OCI-LY7 (cell line): ENCODE measurements around the gene TIMP3. TPM values are rescaled to one million over a fixed set of nuclear protein-coding genes. Genes with fewer than 3 reads are reported as not detected.

Source experiments
- BruUV-seq: library from RNA; stranded (reverse); fragments of 400-500 nt; replicated peaks from 2 replicates; lab custom pipeline; 2021; lab: Mats Ljungman, UMichigan
- CTCF ChIA-PET: fragments of 300-600 bp; sonication (Branson Sonifier 250); formaldehyde crosslinking; loops from one replicate; lab custom pipeline; 2022; ENCODE audit warnings: antibody characterized with exemption; ENCODE audit not compliant: unreplicated experiment; lab: Charles Lee
- POLR2A ChIA-PET: fragments of 300-600 bp; sonication (Branson Sonifier 250); formaldehyde crosslinking; loops from one replicate; lab custom pipeline; 2022; ENCODE audit warnings: antibody characterized with exemption; lab: Charles Lee
- DNase-seq: peaks from one replicate; pipeline ENCODE4 v3.0.0-alpha.2; 2015; ENCODE audit warnings: low spot score
- H2AFZ ChIP-seq: fragments of 200-600 bp; sonication (generic), shearing (Covaris generic); 2 replicates; pipeline ENCODE4 v1.6.1; 2014; ENCODE audit warnings: mild to moderate bottlenecking, antibody characterized with exemption, low read length, moderate library complexity
- H3K27ac ChIP-seq: fragments of 200-600 bp; sonication (generic); 2 replicates; pipeline ENCODE4 v1.5.1; 2014; ENCODE audit warnings: mixed run types, low read depth, mild to moderate bottlenecking, moderate library complexity, low read length, inconsistent platforms; ENCODE audit not compliant: poor library complexity, severe bottlenecking
- H3K36me3 ChIP-seq: fragments of 200-600 bp; sonication (generic); 2 replicates; pipeline ENCODE4 v1.6.1; 2014; ENCODE audit warnings: mild to moderate bottlenecking, antibody characterized with exemption, low read length, moderate library complexity, mixed read lengths; ENCODE audit not compliant: insufficient read depth
- H3K4me1 ChIP-seq: fragments of 200-600 bp; sonication (generic); 2 replicates; pipeline ENCODE4 v1.5.1; 2014; ENCODE audit warnings: mild to moderate bottlenecking, low read length; ENCODE audit not compliant: insufficient read depth, poor library complexity, severe bottlenecking
- H3K4me2 ChIP-seq: fragments of 200-600 bp; sonication (generic); 2 replicates; pipeline ENCODE4 v1.6.1; 2014; ENCODE audit warnings: mild to moderate bottlenecking, low read length
- H3K4me3 ChIP-seq: fragments of 200-600 bp; sonication (generic); 2 replicates; pipeline ENCODE4 v1.5.1; 2014; ENCODE audit warnings: mild to moderate bottlenecking, low read depth, low read length; ENCODE audit not compliant: poor library complexity, severe bottlenecking
- H3K79me2 ChIP-seq: fragments of 200-600 bp; sonication (generic); 2 replicates; pipeline ENCODE4 v1.6.1; 2016; ENCODE audit warnings: low read depth, mild to moderate bottlenecking, low read length, moderate library complexity, mixed read lengths; ENCODE audit not compliant: insufficient read depth
- H3K9me2 ChIP-seq: fragments of 200-600 bp; sonication (generic); 2 replicates; pipeline ENCODE4 v1.6.1; 2016; ENCODE audit warnings: mild to moderate bottlenecking, low read length, mixed read lengths; ENCODE audit not compliant: insufficient read depth
- H3K9me3 ChIP-seq: fragments of 200-600 bp; sonication (generic); 2 replicates; pipeline ENCODE4 v1.6.1; 2014; ENCODE audit warnings: mild to moderate bottlenecking, mixed run types, low read length, mixed read lengths
- H4K20me1 ChIP-seq: fragments of 200-600 bp; sonication (generic); 2 replicates; pipeline ENCODE4 v1.6.1; 2014; ENCODE audit warnings: mild to moderate bottlenecking, antibody characterized with exemption, low read length, moderate library complexity, mixed read lengths; ENCODE audit not compliant: insufficient read depth
- CTCF ChIP-seq: fragments of 200-600 bp; sonication (generic); conservative IDR thresholded peaks from 2 replicates; pipeline ENCODE4 v1.5.1; 2014; ENCODE audit warnings: mild to moderate bottlenecking, antibody characterized with exemption, low read length, moderate library complexity, mixed read lengths
- EZH2phosphoT487 ChIP-seq: fragments of 200-600 bp; sonication (generic); IDR thresholded peaks from 2 replicates; pipeline ENCODE4 v1.6.1; 2018; ENCODE audit warnings: low read depth, borderline replicate concordance, mild to moderate bottlenecking, mixed run types, antibody characterized with exemption, low read length, moderate library complexity, mixed read lengths
- intact Hi-C: fragments of 100-400 bp; cut with micrococcal nuclease; formaldehyde crosslinking; loops from one replicate; pipeline ENCODE4 v1.10.0; 2022; ENCODE audit not compliant: unreplicated experiment
- total RNA-seq, 2 experiments: library from RNA; depleted of rRNA in 1 of 2; stranded (reverse); fragments of >200 nt in 1 of 2; shearing (Covaris generic) in 1 of 2; gene quantifications; 2 replicates each; pipeline ENCODE4 v1.2.3, GENCODE V29; 2014 to 2022

Gene TIMP3
- total RNA-seq, 2 experiments from 2014 or later = not detected

- no TSS peak for BruUV-seq
- CTCF ChIA-PET = no interaction called here
- TF ChIP-seq CTCF (no peak), EZH2phosphoT487 (no peak)
Observed at GRCh38 chr22:32837142-32837541, 35.6 kb downstream of the TIMP3 start.

DNA sequence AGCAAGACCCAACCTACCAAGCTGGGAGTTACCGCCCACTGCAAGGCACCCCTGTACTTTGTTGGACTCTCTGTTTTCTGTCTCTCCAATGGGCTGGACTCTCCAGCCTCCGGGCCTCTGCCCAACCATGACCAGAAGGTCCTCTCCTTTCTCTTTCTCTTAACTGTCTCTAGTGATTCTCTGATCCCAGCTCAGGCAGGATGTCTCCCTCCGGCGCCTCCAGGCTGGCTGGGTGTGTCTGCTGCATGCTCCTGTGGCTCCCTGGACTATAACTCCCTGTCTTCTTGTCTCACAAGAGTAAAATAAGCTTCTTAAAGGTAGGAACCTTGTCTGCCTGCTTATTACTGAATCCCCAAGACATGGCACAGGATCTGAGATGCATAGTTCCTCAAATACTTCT is 36.3 kb downstream of the TIMP3 start:
- BruUV-seq = no TSS peak
- TF ChIP-seq CTCF (no peak), EZH2phosphoT487 (no peak)
- no peak overlapping the region for H3K4me3 ChIP-seq
- no peak overlapping the region for H2AFZ ChIP-seq
- no peaks in the 10 kb centered on the region for H3K36me3 ChIP-seq
- DNase-seq = no peak
- H3K4me1 ChIP-seq = no peaks in the 10 kb centered on the region
- no peaks in the 10 kb centered on the region for H4K20me1 ChIP-seq
- H3K4me2 ChIP-seq = no peak overlapping the region
- no peaks in the 10 kb centered on the region for H3K9me3 ChIP-seq
- no peak overlapping the region for H3K27ac ChIP-seq
- H3K9me2 ChIP-seq = no peaks in the 10 kb centered on the region
- ChIA-PET POLR2A (no interaction called here), CTCF (no interaction called here)
- no peaks in the 10 kb centered on the region for H3K79me2 ChIP-seq
- intact Hi-C loops = no loop called here

More at GRCh38 chr22:32837142-32837541, 35.6 kb downstream of the TIMP3 start:
- intact Hi-C loops = no loop called here
- no peak overlapping the region for H3K4me2 ChIP-seq
- no peak overlapping the region for H3K27ac ChIP-seq
- POLR2A ChIA-PET = no interaction called here
- H2AFZ ChIP-seq = no peak overlapping the region
- no peaks in the 10 kb centered on the region for H3K36me3 ChIP-seq
- no peaks in the 10 kb centered on the region for H3K79me2 ChIP-seq
- no peak for DNase-seq
- no peaks in the 10 kb centered on the region for H3K9me2 ChIP-seq
- no peak overlapping the region for H3K4me3 ChIP-seq
- no peaks in the 10 kb centered on the region for H3K9me3 ChIP-seq
- H3K4me1 ChIP-seq = no peaks in the 10 kb centered on the region
- no peaks in the 10 kb centered on the region for H4K20me1 ChIP-seq

DNA sequence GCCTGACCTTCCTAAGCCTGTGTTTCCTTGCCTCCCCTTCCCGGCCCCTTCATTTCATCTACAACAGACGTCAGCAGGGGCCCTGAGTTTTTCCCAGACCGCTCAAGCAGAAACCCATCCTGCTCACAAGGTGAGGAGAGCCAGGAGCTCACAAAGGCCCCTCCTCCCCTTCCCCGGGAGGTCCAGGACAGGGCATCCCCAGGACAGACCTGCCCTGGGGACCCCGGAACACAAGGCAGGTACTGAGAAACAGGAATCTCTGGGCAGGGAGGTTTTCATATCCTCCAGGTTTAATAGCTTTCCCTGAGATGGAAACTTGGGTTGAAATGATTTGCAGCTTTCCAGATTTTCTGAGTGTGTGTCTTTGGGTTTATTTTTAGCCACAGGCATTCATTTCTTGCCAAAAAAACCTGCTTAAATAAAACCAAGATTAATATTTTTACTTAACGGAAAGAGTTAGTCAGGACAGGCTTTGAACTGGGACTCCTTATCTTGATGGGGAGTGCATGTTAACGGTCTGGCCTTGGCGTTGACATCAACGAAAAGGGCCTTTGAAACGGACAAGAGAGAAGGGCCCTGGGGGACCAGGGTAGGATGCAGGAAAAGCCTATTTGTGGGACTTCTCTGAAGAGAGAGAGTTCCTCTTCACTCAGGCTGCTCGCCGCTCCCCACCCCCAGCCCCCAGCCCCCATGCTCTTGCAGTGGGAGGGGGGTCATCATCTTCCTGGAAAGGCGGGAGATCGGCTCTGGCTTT is 38.5 kb downstream of the TIMP3 start:
- Histone ChIP-seq H3K9me3 (no peaks in the 10 kb centered on the region), H3K4me1 (no peaks in the 10 kb centered on the region), H2AFZ (no peak overlapping the region), H3K9me2 (no peaks in the 10 kb centered on the region), H3K79me2 (no peaks in the 10 kb centered on the region), H3K27ac (no peak overlapping the region), H3K4me2 (no peak overlapping the region), H3K4me3 (no peak overlapping the region), H4K20me1 (no peaks in the 10 kb centered on the region), H3K36me3 (no peaks in the 10 kb centered on the region)
- POLR2A ChIA-PET = no interaction called here
- no peak for DNase-seq
- BruUV-seq = no TSS peak
- TF ChIP-seq EZH2phosphoT487 (no peak), CTCF (no peak)
- intact Hi-C loops = no loop called here
- CTCF ChIA-PET = no interaction called here
